Transverse colon (tissue), 4 donors: Measurements from ENCODE around the gene MRPS18A.

Experiments
- CTCF ChIP-seq, 5 experiments: fragments of 200-600 bp in 3 of 5; fragments of 450-650 bp in 2 of 5; sonication (generic) in 3 of 5; IDR thresholded peaks; 1 replicate in 2 of 5; 2 replicates in 3 of 5; pipeline ENCODE4 v1.5.1; 2016 to 2017; ENCODE audit warnings: antibody characterized with exemption in 5 of 5, inconsistent platforms in 3 of 5, mild to moderate bottlenecking in 2 of 5, moderate library complexity in 1 of 5
- EP300 ChIP-seq: sonication (generic); formaldehyde crosslinking; IDR thresholded peaks from one replicate; pipeline ENCODE4 v1.6.1; 2017; ENCODE audit warnings: antibody characterized with exemption, low read depth
- POLR2A ChIP-seq: fragments of 450-650 bp; IDR thresholded peaks from one replicate; pipeline ENCODE4 v1.6.1; 2016; ENCODE audit warnings: antibody characterized with exemption, mild to moderate bottlenecking, moderate library complexity
- POLR2AphosphoS5 ChIP-seq, 3 donors: sonication (generic); formaldehyde crosslinking; IDR thresholded peaks; one replicate each; pipeline ENCODE4 v1.6.1; 2016; ENCODE audit warnings: antibody characterized with exemption in 3 of 3

- TF ChIP-seq POLR2A (no peak), CTCF (IDR thresholded peaks at IDR 0.05) (no peak), EP300 (no peak), POLR2AphosphoS5 (IDR thresholded peaks at IDR 0.05) (no peak)
Observed at GRCh38 chr6:43671011-43671800, 16.4 kb downstream of the MRPS18A start.
